Stimulated activated CD4-positive, alpha-beta T cell treated with anti-CD3 and anti-CD28 coated beads, Interleukin-2, amount 100 ng/mL, for 24 hours (primary cell): Measurements from ENCODE around the gene RMI2.
A peak's percentile ranks its signal among the peaks of the same experiment; 100 is the strongest.

Experiments
- DNase-seq, 2 donors: peaks; one replicate each; pipeline ENCODE4 v3.0.0-alpha.2; 2020

The RMI2 gene

GRCh38 chr16:11310634-11310977 lies 34.7 kb upstream of the RMI2 start:
- no peak for DNase-seq

- no peak for DNase-seq
These were observed 34.2 kb upstream of the RMI2 start for GRCh38 chr16:11310997-11311561.

- peak in 1 of 2 donors; percentile 8 for DNase-seq
These were observed 32.4 kb upstream of the RMI2 start for GRCh38 chr16:11312718-11313492.

- DNase-seq = no peak
These were observed 31.6 kb upstream of the RMI2 start for GRCh38 chr16:11313493-11314308.

- no peak for DNase-seq
These were observed 30.9 kb upstream of the RMI2 start for GRCh38 chr16:11314309-11314894.

GRCh38 chr16:11315510-11315909 lies 29.7 kb upstream of the RMI2 start:
- DNase-seq = no peak

- no peak for DNase-seq
These were observed 28.8 kb upstream of the RMI2 start for GRCh38 chr16:11316331-11317015.

GRCh38 chr16:11318817-11319216 lies 26.4 kb upstream of the RMI2 start:
- no peak for DNase-seq

- no peak for DNase-seq
These were observed 25.6 kb upstream of the RMI2 start for GRCh38 chr16:11319529-11320146.

- no peak for DNase-seq
These were observed 25.1 kb upstream of the RMI2 start for GRCh38 chr16:11320170-11320569.

GRCh38 chr16:11321662-11322061 lies 23.6 kb upstream of the RMI2 start:
- DNase-seq = no peak

- no peak for DNase-seq
These were observed 22.4 kb upstream of the RMI2 start for GRCh38 chr16:11322823-11323222.

- no peak for DNase-seq
These were observed 21.5 kb upstream of the RMI2 start for GRCh38 chr16:11323551-11324336.

- no peak for DNase-seq
These were observed 19.7 kb upstream of the RMI2 start for GRCh38 chr16:11325404-11326083.

GRCh38 chr16:11326084-11326736 lies 19.0 kb upstream of the RMI2 start:
- DNase-seq = no peak

GRCh38 chr16:11326737-11327276 lies 18.5 kb upstream of the RMI2 start:
- no peak for DNase-seq

- DNase-seq = no peak
These were observed 17.7 kb upstream of the RMI2 start for GRCh38 chr16:11327277-11328171.

GRCh38 chr16:11328172-11329070 lies 16.8 kb upstream of the RMI2 start:
- peak; percentile 47 to 51 for DNase-seq
